Endodermal cell (in vitro differentiated cells): ENCODE data around the gene FGFR2. TPM values are rescaled to one million over a fixed set of nuclear protein-coding genes. Genes with fewer than 3 reads are reported as not detected.

Experiments used
- DNase-seq: peaks from one replicate; pipeline ENCODE4 v3.0.0-alpha.2; 2017
- H3K27ac ChIP-seq: 2 replicates; pipeline ENCODE4 v1.5.1; 2013; ENCODE audit warnings: mild to moderate bottlenecking, low read depth, low read length, moderate library complexity
- H3K27me3 ChIP-seq: 2 replicates; pipeline ENCODE4 v1.6.1; 2013; ENCODE audit warnings: mild to moderate bottlenecking, low read length, moderate library complexity; ENCODE audit not compliant: insufficient read depth, control insufficient read depth, poor library complexity, severe bottlenecking
- H3K36me3 ChIP-seq: 2 replicates; pipeline ENCODE4 v1.7.0; 2013; ENCODE audit warnings: mild to moderate bottlenecking, low read length, moderate library complexity; ENCODE audit not compliant: control insufficient read depth, insufficient read depth
- H3K4me1 ChIP-seq: one replicate; pipeline ENCODE4 v1.7.0; 2013; ENCODE audit warnings: low read length; ENCODE audit not compliant: control insufficient read depth, insufficient read depth
- H3K4me3 ChIP-seq: 2 replicates; pipeline ENCODE4 v1.5.1; 2013; ENCODE audit warnings: mild to moderate bottlenecking, low read length, moderate library complexity
- H3K9ac ChIP-seq: 2 replicates; pipeline ENCODE4 v1.6.1; 2013; ENCODE audit warnings: mild to moderate bottlenecking, low read length, moderate library complexity; ENCODE audit not compliant: poor library complexity, severe bottlenecking; ENCODE audit errors: extremely low read depth
- H3K9me3 ChIP-seq: 2 replicates; pipeline ENCODE4 v1.6.1; 2013; ENCODE audit warnings: mild to moderate bottlenecking, low read length, moderate library complexity; ENCODE audit not compliant: control insufficient read depth
- H3K27ac Mint-ChIP-seq: 2 replicates; pipeline ENCODE4 v1.8.0; 2020; ENCODE audit warnings: mixed read lengths
- H3K27me3 Mint-ChIP-seq: 2 replicates; pipeline ENCODE4 v1.8.0; 2021; ENCODE audit warnings: mild to moderate bottlenecking, mixed read lengths; ENCODE audit not compliant: insufficient read depth
- H3K36me3 Mint-ChIP-seq: 2 replicates; pipeline ENCODE4 v1.8.0; 2020; ENCODE audit warnings: low read depth, mixed read lengths
- H3K4me1 Mint-ChIP-seq: 2 replicates; pipeline ENCODE4 v1.8.0; 2020; ENCODE audit warnings: mixed read lengths
- H3K4me3 Mint-ChIP-seq: 2 replicates; pipeline ENCODE4 v1.8.0; 2020; ENCODE audit warnings: mild to moderate bottlenecking, moderate library complexity, mixed read lengths
- H3K9me3 Mint-ChIP-seq: 2 replicates; pipeline ENCODE4 v1.8.0; 2020; ENCODE audit warnings: mild to moderate bottlenecking, mixed read lengths
- WGBS, 2 experiments: methylation state at CpG; one replicate each; pipeline versions ENCODE4 v1.1.5 to v1.1.7; 2013; ENCODE audit warnings: missing lambda C conversion rate in 2 of 2, mixed read lengths in 1 of 2; ENCODE audit not compliant: insufficient coverage in 1 of 2, insufficient read length in 1 of 2; 5-methylcytosine and 5-hydroxymethylcytosine counted together
- total RNA-seq, 2 donors: library from RNA; stranded (reverse); fragmentation: NEBNext Ultra II Directional in 1 of 2; extraction: Animal tissue kit (Norgen Biotek cat#: 25700) in 1 of 2; gene quantifications; 2 replicates in 1 of 2; 3 replicates in 1 of 2; pipeline ENCODE4 v1.2.1, GENCODE V29; 2021
- TF ChIP-seq, protein P1 (sequence below): fragments of 200-600 bp; sonication (generic); conservative IDR thresholded peaks from 2 replicates; pipeline ENCODE4 v1.5.0; 2021; ENCODE audit warnings: antibody characterized with exemption, mild to moderate bottlenecking

The FGFR2 gene
- total RNA-seq, 2 donors from 2014 or later, result 56.5 to 77.0 TPM

DNA sequence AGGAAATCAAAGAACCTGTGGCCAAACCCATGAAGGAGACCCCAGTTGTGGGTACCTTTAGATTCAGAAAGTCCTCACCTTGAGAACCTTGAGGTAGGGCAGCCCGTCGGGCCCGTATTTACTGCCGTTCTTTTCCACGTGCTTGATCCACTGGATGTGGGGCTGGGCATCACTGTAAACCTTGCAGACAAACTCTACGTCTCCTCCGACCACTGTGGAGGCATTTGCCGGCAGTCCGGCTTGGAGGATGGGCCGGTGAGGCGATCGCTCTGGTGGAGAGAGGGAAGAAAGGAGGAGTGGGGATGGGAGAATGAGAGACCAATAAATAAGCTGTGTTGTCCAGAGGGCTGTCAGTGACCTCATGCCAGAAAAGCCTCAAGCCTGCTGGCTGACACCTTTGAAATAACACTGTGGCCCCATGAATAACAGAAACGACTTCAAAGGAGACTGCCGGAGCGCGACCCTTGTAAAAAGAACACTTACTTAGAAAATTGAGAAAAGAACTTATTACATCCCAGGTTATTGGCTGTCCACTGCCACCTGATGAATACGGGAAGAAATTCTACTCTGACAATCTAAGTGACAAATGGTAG lies 78.2 kb downstream of the FGFR2 start:
- TF ChIP-seq, protein P1, sequence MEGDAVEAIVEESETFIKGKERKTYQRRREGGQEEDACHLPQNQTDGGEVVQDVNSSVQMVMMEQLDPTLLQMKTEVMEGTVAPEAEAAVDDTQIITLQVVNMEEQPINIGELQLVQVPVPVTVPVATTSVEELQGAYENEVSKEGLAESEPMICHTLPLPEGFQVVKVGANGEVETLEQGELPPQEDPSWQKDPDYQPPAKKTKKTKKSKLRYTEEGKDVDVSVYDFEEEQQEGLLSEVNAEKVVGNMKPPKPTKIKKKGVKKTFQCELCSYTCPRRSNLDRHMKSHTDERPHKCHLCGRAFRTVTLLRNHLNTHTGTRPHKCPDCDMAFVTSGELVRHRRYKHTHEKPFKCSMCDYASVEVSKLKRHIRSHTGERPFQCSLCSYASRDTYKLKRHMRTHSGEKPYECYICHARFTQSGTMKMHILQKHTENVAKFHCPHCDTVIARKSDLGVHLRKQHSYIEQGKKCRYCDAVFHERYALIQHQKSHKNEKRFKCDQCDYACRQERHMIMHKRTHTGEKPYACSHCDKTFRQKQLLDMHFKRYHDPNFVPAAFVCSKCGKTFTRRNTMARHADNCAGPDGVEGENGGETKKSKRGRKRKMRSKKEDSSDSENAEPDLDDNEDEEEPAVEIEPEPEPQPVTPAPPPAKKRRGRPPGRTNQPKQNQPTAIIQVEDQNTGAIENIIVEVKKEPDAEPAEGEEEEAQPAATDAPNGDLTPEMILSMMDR, result no peak
- no peak overlapping the region for H3K27ac Mint-ChIP-seq
- peaks cover 5% of the 10 kb centered on the region for H3K4me1 ChIP-seq
- no peak overlapping the region for H3K9ac ChIP-seq
- WGBS, 2 experiments, result 71 to 89% methylated on average over 1 to 17 of the region's 17 CpGs
- no peaks in the 10 kb centered on the region for H3K9me3 Mint-ChIP-seq
- H3K36me3 ChIP-seq, result peaks cover 51% of the 10 kb centered on the region
- H3K36me3 Mint-ChIP-seq, result peaks cover 78% of the 10 kb centered on the region
- no peak overlapping the region for H3K27ac ChIP-seq
- H3K4me1 Mint-ChIP-seq, result peaks cover 13% of the 10 kb centered on the region
- H3K9me3 ChIP-seq, result no peaks in the 10 kb centered on the region
- no peak for DNase-seq
- H3K4me3 ChIP-seq, result no peak overlapping the region
- H3K27me3 ChIP-seq, result no peaks in the 10 kb centered on the region
- no peak overlapping the region for H3K4me3 Mint-ChIP-seq
- H3K27me3 Mint-ChIP-seq, result no peaks in the 10 kb centered on the region

DNA sequence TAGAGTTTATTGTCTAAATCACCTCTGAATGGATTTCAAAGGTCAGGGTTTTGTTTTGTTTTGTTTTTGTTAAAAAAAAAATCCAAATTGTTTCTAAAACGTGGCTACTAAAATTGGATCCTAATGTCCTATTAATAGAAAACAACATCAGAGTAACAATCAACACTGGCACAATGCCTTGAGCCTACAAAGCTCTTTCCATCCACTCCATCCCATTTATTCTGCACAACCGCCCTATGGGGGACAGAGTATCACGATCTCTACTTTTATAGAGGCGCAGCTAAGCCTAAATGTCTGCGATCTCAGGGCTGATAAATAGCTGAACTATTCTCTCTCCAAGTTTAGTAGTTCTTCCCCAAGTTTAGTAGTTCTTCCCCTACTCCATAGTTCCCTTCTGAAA lies 78.8 kb downstream of the FGFR2 start:
- Histone ChIP-seq H3K27me3 (no peaks in the 10 kb centered on the region), H3K4me1 (peaks cover 10% of the 10 kb centered on the region), H3K9me3 (no peaks in the 10 kb centered on the region), H3K27ac (no peak overlapping the region), H3K36me3 (peaks cover 57% of the 10 kb centered on the region), H3K4me3 (no peak overlapping the region), H3K9ac (no peak overlapping the region)
- Mint-ChIP-seq H3K4me3 (no peak overlapping the region), H3K4me1 (peaks cover 17% of the 10 kb centered on the region), H3K27me3 (no peaks in the 10 kb centered on the region), H3K9me3 (no peaks in the 10 kb centered on the region), H3K27ac (no peak overlapping the region), H3K36me3 (peaks cover 82% of the 10 kb centered on the region)
- TF ChIP-seq, protein P1, result no peak
- DNase-seq, result no peak
- 71 to 72% methylated on average over 4 to 5 of the region's 5 CpGs for WGBS, 2 experiments

DNA sequence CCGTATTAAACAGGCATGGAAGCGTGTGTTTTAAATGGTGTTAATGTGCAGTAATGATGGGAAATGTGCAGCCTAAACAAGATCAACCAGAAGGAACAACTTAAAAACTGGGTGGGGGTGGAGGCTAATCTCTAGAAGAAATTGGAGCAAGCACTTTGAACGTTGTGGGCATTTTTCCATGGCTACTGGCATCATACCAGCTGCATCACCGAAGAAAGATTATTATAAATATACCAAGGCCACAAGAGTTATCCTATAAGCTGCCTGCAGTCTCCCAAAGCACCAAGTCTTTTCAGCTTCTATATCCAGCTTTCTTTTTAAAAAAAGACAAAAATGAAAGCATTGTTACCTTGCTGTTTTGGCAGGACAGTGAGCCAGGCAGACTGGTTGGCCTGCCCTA lies 79.9 kb downstream of the FGFR2 start:
- Mint-ChIP-seq H3K4me3 (no peak overlapping the region), H3K27me3 (no peaks in the 10 kb centered on the region), H3K36me3 (peaks cover 88% of the 10 kb centered on the region), H3K27ac (no peak overlapping the region), H3K9me3 (no peaks in the 10 kb centered on the region), H3K4me1 (peaks cover 21% of the 10 kb centered on the region)
- Histone ChIP-seq H3K9me3 (no peaks in the 10 kb centered on the region), H3K4me3 (no peak overlapping the region), H3K27me3 (no peaks in the 10 kb centered on the region), H3K4me1 (peaks cover 11% of the 10 kb centered on the region), H3K9ac (no peak overlapping the region), H3K36me3 (peaks cover 61% of the 10 kb centered on the region), H3K27ac (no peak overlapping the region)
- DNase-seq, result no peak
- WGBS, 2 experiments, result 88 to 96% methylated on average over 4 of the region's 4 CpGs
- TF ChIP-seq, protein P1, result no peak
